Measurements from ENCODE around the gene MPP2.

- no peak for TF ChIP-seq CTCF (IDR thresholded peaks at IDR 0.05; ENCODE audit: low read depth, low read length)
- no peak for TF ChIP-seq EZH2phosphoT487 (IDR thresholded peaks at IDR 0.05; ENCODE audit: low read depth)
Observed at GRCh38 chr17:43852571-43852970, 54.8 kb downstream of the MPP2 start.

Measured in OCI-LY3 (cell line).